AG04450 (cell line): ENCODE results near the gene ZNF800. TPM values are rescaled to one million over a fixed set of nuclear protein-coding genes. Genes with fewer than 3 reads are reported as not detected.
"Not testable (repeated sequence)": the region's sequence is repeated elsewhere in the genome, so short reads cannot be mapped to it uniquely, and the experiment has no call there.

ENCODE experiments used
- CTCF ChIA-PET: fragments of 300-600, 350-600 bp; formaldehyde crosslinking; extraction: SDS; loops from one replicate; lab custom pipeline; 2022; ENCODE audit warnings: antibody characterized with exemption, inconsistent platforms; lab: Charles Lee
- POLR2A ChIA-PET: fragments of 350-600 bp; formaldehyde crosslinking; extraction: SDS; loops from one replicate; lab custom pipeline; 2021; ENCODE audit warnings: antibody characterized with exemption, inconsistent platforms; lab: Yijun Ruan, JAX
- DNase-seq: peaks from one replicate; pipeline ENCODE4 v3.0.0-alpha.2; 2011; ENCODE audit warnings: low read depth, low spot score
- H3K27ac ChIP-seq: one replicate; pipeline ENCODE4 v1.5.1; 2012; ENCODE audit warnings: low read depth, low read length, control low read depth
- H3K27me3 ChIP-seq: one replicate; pipeline ENCODE4 v1.6.0; 2012; ENCODE audit warnings: low read length; ENCODE audit not compliant: control insufficient read depth, insufficient read depth
- H3K4me3 ChIP-seq: 2 replicates; pipeline ENCODE4 v1.5.1; 2011; ENCODE audit warnings: mild to moderate bottlenecking, low read depth, low read length, control low read depth
- H3K9me3 ChIP-seq: 2 replicates; pipeline ENCODE4 v1.5.1; 2012; ENCODE audit warnings: low read length; ENCODE audit not compliant: control insufficient read depth, insufficient read depth
- CTCF ChIP-seq: IDR thresholded peaks from 2 replicates; pipeline ENCODE4 v1.5.1; 2011; ENCODE audit warnings: low read depth, low read length, control low read depth, inconsistent platforms
- polyA plus RNA-seq: library from polyadenylated mRNA; depleted of rRNA; stranded (reverse); fragments of >200 nt; gene quantifications from 2 replicates; pipeline ENCODE4 v1.2.3, GENCODE V29; 2011

Gene ZNF800
- polyA plus RNA-seq, 1 experiment, result 13.1 TPM

GRCh38 chr7:127409629-127410028, 17.1 kb upstream of the ZNF800 start:
- Histone ChIP-seq H3K9me3 (no peaks in the 10 kb centered on the region), H3K27me3 (no peaks in the 10 kb centered on the region), H3K27ac (no peak overlapping the region), H3K4me3 (no peak overlapping the region)
- DNase-seq, result no peak
- CTCF ChIA-PET, result no interaction called here
- POLR2A ChIA-PET, result no interaction called here
- 0 out of 2 replicates have a peak, but pooled peaks have one; percentile 17 for TF ChIP-seq CTCF

GRCh38 chr7:127404286-127405072, 12.0 kb upstream of the ZNF800 start:
- CTCF ChIA-PET, result interaction anchor here (0.6 to 1.5 kb wide), 2 partner anchors 10 to 57 kb away, joined by 3 to 4 read pairs; no protein-coding TSS in a partner anchor
- no peak overlapping the region for H3K4me3 ChIP-seq
- DNase-seq, result no peak
- no peaks in the 10 kb centered on the region for H3K9me3 ChIP-seq
- TF ChIP-seq CTCF, result no peak
- no peak overlapping the region for H3K27ac ChIP-seq
- H3K27me3 ChIP-seq, result no peaks in the 10 kb centered on the region
- POLR2A ChIA-PET, result no interaction called here

GRCh38 chr7:127396184-127396583, 3.7 kb upstream of the ZNF800 start:
- Histone ChIP-seq H3K27ac (no peak overlapping the region), H3K27me3 (peaks cover 4% of the 10 kb centered on the region), H3K4me3 (no peak overlapping the region), H3K9me3 (no peaks in the 10 kb centered on the region; the same call in 1 of the 2 replicates)
- ChIA-PET CTCF (interaction anchor here (1.1 kb wide), 1 partner anchor 48 kb away, joined by 4 read pairs; no protein-coding TSS in a partner anchor), POLR2A (no interaction called here)
- TF ChIP-seq CTCF, result peak; percentile 22
- DNase-seq, result no peak

DNA sequence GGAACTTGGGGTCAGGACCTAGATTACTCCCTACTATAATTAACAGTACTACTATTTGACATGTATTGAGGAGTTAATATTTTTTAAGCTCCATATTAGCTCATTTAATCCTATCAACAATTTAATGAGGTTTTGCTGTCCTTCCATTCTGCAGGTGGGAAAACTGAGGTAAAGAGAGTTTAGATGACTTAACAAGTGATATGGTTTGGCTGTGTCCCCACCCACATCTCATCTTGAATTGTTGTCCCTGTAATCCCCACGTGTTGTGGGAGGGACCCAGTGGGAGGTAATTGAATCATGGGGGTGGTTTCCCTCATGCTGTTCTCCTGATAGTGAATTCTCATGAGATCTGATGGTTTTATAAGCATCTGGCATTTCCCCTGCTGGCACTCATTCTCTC, 2.6 kb upstream of the ZNF800 start:
- POLR2A ChIA-PET, H3K27ac ChIP-seq, DNase-seq, H3K9me3 ChIP-seq, H3K4me3 ChIP-seq, H3K27me3 ChIP-seq: not testable (repeated sequence)
- CTCF ChIA-PET, result interaction anchor here (1.1 to 1.2 kb wide), 2 partner anchors 47 to 119 kb away, joined by 3 to 4 read pairs; no protein-coding TSS in a partner anchor

- Histone ChIP-seq H3K9me3 (no peaks in the 10 kb centered on the region; the same call in 1 of the 2 replicates), H3K27me3 (no peaks in the 10 kb centered on the region), H3K4me3 (peak overlapping the region; percentile 87), H3K27ac (peak overlapping the region; percentile 57)
- TF ChIP-seq CTCF, result no peak
- ChIA-PET POLR2A (interaction anchor here (0.6 kb wide), 1 partner anchor 43 kb away, joined by 3 read pairs; no protein-coding TSS in a partner anchor), CTCF (interaction anchor here (1.2 to 1.8 kb wide), 3 partner anchors 46 to 121 kb away, joined by 3 to 6 read pairs (median 4); no protein-coding TSS in a partner anchor)
- DNase-seq, result no peak
These were observed 1.0 kb upstream of the ZNF800 start for GRCh38 chr7:127393368-127394058.
